Breast epithelium (tissue), 4 donors: ENCODE measurements around the gene FRMD3. TPM values are rescaled to one million over a fixed set of nuclear protein-coding genes. Genes with fewer than 3 reads are reported as not detected.

ENCODE experiments used
- DNase-seq, 2 donors: peaks; one replicate each; pipeline ENCODE4 v3.0.0-alpha.2; 2019; ENCODE audit warnings: low spot score in 2 of 2
- H3K27ac ChIP-seq, 2 donors: fragments of 200-600 bp; sonication (generic) in 1 of 2; one replicate each; pipeline ENCODE4 v1.5.1; 2016 to 2019; ENCODE audit warnings: mild to moderate bottlenecking in 1 of 2
- H3K27me3 ChIP-seq, 2 donors: fragments of 200-600 bp; sonication (generic) in 1 of 2; one replicate each; pipeline versions ENCODE4 v1.5.1 to v1.6.0; 2017 to 2019; ENCODE audit warnings: control low read depth in 1 of 2, mild to moderate bottlenecking in 1 of 2
- H3K36me3 ChIP-seq: fragments of 200-600 bp; one replicate; pipeline ENCODE4 v1.5.1; 2019
- H3K4me1 ChIP-seq, 2 donors: fragments of 200-600 bp; sonication (generic); one replicate each; pipeline ENCODE4 v1.5.1; 2016 to 2019; ENCODE audit warnings: control low read depth in 1 of 2
- H3K4me3 ChIP-seq, 3 donors: fragments of 200-600 bp; sonication (generic); 1 replicate in 2 of 3; 2 replicates in 1 of 3; pipeline ENCODE4 v1.5.1; 2016 to 2019; ENCODE audit warnings: mild to moderate bottlenecking in 3 of 3, moderate library complexity in 2 of 3
- H3K9me3 ChIP-seq, 2 donors: fragments of 200-600 bp; sonication (generic) in 1 of 2; one replicate each; pipeline ENCODE4 v1.5.1; 2016 to 2019; ENCODE audit warnings: control low read depth in 1 of 2
- POLR2A ChIP-seq: fragments of 450-650 bp; IDR thresholded peaks from one replicate; pipeline ENCODE4 v1.6.1; 2016; ENCODE audit warnings: antibody characterized with exemption, mild to moderate bottlenecking, moderate library complexity
- POLR2AphosphoS5 ChIP-seq, 3 donors: sonication (generic); formaldehyde crosslinking; IDR thresholded peaks; one replicate each; pipeline ENCODE4 v1.6.1; 2017; ENCODE audit warnings: antibody characterized with exemption in 3 of 3
- intact Hi-C: fragments of 100-400 bp; cut with DNase I; formaldehyde crosslinking; loops from one replicate; pipeline ENCODE4 v1.15.1; 2023; ENCODE audit warnings: low total_unique reads
- total RNA-seq, 3 donors: library from RNA; depleted of rRNA; stranded (reverse); fragments of >200 nt; gene quantifications; one replicate each; pipeline ENCODE4 v1.1.0, GENCODE V29; 2016
- TF ChIP-seq, protein P1 (sequence below), 3 donors: fragments of 450-650 bp; IDR thresholded peaks; one replicate each; pipeline ENCODE4 v1.5.1; 2016 to 2017; ENCODE audit warnings: antibody characterized with exemption in 3 of 3, mild to moderate bottlenecking in 3 of 3, moderate library complexity in 3 of 3

The FRMD3 gene
- total RNA-seq, 3 donors from 2014 or later: 6.3 to 14.1 (median 14.1) TPM

DNA sequence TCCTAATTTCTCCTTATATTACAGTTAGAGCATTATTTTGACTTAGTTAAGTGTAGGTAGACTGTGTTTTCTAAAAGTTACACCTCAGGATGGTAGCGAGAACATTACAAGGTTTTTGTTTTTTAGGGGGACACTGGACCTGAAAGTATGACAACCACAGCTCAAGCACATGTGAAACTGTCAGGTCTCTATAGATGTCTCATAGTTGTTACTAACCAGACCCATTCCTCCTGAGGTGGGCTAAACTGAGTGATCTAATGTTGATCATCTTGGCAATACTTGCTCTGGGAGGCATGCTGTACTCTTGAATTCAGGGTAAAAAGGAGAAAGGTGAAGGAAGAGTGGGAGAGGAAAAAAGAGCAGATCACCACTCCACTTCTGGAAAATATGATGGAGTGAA lies 278.6 kb downstream of the FRMD3 start:
- Histone ChIP-seq H3K4me3 (no peak overlapping the region), H3K27me3 (no peaks in the 10 kb centered on the region), H3K4me1 (no peaks in the 10 kb centered on the region), H3K9me3 (peaks cover 0 to 10% of the 10 kb centered on the region in 2 donors), H3K27ac (no peak overlapping the region), H3K36me3 (no peaks in the 10 kb centered on the region)
- no peak for DNase-seq
- intact Hi-C loops: no loop called here
- TF ChIP-seq POLR2AphosphoS5 (IDR thresholded peaks at IDR 0.05): no peak
- no peak for TF ChIP-seq POLR2A

DNA sequence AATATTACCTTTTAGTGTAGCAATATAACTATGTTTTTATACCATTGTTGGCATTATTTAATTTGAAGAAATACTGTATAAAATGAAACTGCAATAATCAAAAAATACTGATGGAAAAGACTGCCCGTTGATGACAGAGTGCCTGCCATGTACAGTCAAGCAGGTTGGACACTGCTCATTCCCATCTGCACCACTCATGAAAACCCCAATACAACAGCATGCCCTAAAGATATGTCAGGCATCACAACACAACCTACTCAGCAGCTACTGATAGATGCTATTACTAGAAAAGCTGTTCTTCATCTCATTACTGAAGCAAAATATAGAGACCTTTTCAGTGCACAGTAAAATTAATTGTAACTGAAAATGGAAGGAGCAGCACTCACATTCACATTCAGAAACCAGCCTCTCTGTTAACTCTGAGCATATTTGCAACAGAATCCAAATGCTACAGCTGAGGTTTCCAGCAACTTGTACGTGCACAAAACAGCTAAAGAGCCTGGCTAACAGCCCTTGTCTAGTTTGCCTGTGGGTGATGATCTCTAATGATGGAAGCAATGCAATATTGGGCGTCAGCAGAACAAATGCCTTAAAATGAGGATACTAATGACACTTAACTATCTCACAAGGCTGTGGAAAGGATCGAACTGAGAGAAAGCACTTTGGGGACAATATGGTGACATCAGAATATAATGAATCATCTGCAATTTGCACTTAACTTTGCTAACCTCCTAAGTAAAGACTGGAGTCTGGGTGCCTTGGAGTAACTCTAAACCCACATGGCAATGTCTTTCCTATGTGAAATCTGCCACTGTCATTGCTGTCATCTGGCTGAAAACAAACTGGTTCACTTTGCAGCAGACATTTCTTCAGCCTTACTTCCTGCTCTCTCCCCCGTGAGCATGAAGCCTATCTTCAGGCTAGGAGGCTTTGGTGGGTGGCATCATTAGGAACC lies 280.0 kb downstream of the FRMD3 start:
- TF ChIP-seq POLR2AphosphoS5 (IDR thresholded peaks at IDR 0.05) (no peak), POLR2A (no peak)
- TF ChIP-seq, protein P1, sequence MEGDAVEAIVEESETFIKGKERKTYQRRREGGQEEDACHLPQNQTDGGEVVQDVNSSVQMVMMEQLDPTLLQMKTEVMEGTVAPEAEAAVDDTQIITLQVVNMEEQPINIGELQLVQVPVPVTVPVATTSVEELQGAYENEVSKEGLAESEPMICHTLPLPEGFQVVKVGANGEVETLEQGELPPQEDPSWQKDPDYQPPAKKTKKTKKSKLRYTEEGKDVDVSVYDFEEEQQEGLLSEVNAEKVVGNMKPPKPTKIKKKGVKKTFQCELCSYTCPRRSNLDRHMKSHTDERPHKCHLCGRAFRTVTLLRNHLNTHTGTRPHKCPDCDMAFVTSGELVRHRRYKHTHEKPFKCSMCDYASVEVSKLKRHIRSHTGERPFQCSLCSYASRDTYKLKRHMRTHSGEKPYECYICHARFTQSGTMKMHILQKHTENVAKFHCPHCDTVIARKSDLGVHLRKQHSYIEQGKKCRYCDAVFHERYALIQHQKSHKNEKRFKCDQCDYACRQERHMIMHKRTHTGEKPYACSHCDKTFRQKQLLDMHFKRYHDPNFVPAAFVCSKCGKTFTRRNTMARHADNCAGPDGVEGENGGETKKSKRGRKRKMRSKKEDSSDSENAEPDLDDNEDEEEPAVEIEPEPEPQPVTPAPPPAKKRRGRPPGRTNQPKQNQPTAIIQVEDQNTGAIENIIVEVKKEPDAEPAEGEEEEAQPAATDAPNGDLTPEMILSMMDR (IDR thresholded peaks at IDR 0.05): no peak
- H3K9me3 ChIP-seq: peaks cover 0 to 10% of the 10 kb centered on the region in 2 donors
- DNase-seq: no peak
- no peaks in the 10 kb centered on the region for H3K4me1 ChIP-seq
- H3K27me3 ChIP-seq: no peaks in the 10 kb centered on the region
- H3K4me3 ChIP-seq: no peak overlapping the region
- H3K36me3 ChIP-seq: no peaks in the 10 kb centered on the region
- intact Hi-C loops: no loop called here
- no peak overlapping the region for H3K27ac ChIP-seq

DNA sequence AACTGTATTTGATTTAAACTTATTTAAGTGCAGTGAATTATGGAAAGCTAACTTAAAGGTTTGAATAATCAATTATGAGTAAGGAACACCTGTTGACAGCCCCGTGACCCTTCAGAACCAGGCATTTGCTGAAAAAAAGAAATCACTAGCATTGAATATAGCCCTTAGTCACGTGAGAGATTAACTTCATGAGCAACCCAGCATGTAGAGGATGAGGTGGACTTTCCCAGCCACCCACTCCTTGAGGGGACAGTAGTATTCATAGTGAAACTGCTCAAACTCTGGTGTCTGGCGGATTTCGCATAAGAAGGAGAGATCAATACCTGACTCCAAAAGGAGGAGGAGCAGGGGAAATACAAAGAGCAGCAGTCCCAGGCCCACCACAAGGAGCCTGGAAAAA lies 290.5 kb downstream of the FRMD3 start:
- Histone ChIP-seq H3K36me3 (no peaks in the 10 kb centered on the region), H3K4me1 (no peaks in the 10 kb centered on the region), H3K4me3 (no peak overlapping the region), H3K27ac (no peak overlapping the region), H3K27me3 (no peaks in the 10 kb centered on the region), H3K9me3 (peaks cover 0 to 10% of the 10 kb centered on the region in 2 donors)
- intact Hi-C loops: no loop called here
- no peak for TF ChIP-seq POLR2AphosphoS5 (IDR thresholded peaks at IDR 0.05)
- TF ChIP-seq, protein P1 (IDR thresholded peaks at IDR 0.05): no peak
- no peak for TF ChIP-seq POLR2A
- DNase-seq: no peak

DNA sequence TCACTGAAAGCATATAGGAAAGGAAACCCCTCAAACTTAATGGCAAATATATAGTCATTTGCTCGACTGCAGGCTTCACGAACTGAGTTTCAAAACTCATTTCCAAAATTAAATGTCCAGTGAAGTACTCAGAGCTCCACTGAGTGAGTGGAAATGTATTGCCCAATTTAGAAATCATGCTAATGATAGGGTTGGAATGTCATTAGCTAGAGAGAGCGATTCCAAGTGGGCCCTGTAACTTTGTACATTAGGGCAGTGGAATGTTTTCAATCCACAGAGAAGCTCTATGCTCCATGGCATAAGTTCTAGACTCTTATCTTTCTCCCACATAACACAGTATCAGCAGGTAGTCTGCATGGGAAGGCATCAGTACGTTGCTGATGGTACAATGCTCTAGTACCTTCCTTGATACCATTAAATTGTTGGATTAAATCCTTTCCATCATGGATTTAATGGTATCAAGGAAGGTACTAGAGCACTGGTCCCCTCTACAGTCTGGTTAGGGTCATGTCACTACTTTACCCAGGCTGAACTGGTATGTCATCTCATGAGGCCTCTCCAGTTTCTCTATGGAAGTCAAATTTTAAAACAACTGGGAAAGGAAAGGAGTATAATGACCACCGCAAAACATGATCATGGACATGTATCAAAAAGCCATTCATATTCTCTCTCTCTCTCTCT lies 292.1 kb downstream of the FRMD3 start:
- Histone ChIP-seq H3K4me3 (no peak overlapping the region), H3K27ac (no peak overlapping the region), H3K9me3 (no peaks in the 10 kb centered on the region), H3K27me3 (no peaks in the 10 kb centered on the region), H3K4me1 (no peaks in the 10 kb centered on the region), H3K36me3 (no peaks in the 10 kb centered on the region)
- TF ChIP-seq, protein P1 (IDR thresholded peaks at IDR 0.05): no peak
- no peak for TF ChIP-seq POLR2AphosphoS5 (IDR thresholded peaks at IDR 0.05)
- TF ChIP-seq POLR2A: no peak
- intact Hi-C loops: no loop called here
- DNase-seq: no peak

DNA sequence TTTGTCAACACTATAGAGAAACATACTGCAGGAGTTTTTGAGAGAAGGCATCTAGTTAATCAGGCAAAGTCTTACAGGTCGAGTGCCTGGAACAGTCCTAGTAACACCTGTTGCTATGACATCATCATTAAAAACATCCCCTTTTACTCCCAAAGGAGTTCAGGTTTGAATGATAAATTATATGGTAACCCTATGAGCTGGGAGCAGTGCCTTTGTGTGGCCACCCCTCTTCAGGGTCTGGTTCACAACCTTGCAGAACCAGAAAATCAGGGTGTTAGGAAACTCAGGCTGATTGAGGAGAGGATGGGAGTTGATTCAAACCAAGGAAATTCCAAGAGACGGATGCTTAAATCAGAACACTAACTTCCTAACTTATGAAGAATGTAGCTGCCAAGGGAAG lies 296.1 kb downstream of the FRMD3 start:
- DNase-seq: no peak
- Histone ChIP-seq H3K27ac (no peak overlapping the region), H3K27me3 (no peaks in the 10 kb centered on the region), H3K4me3 (no peak overlapping the region), H3K4me1 (no peaks in the 10 kb centered on the region), H3K9me3 (no peaks in the 10 kb centered on the region), H3K36me3 (no peaks in the 10 kb centered on the region)
- intact Hi-C loops: no loop called here
- TF ChIP-seq POLR2AphosphoS5 (IDR thresholded peaks at IDR 0.05): no peak
- TF ChIP-seq, protein P1 (IDR thresholded peaks at IDR 0.05): no peak
- TF ChIP-seq POLR2A: no peak
